Neuronal stem cell (in vitro differentiated cells): Measurements from ENCODE around the gene FSTL4.

ENCODE experiments used
- DNase-seq: peaks from one replicate; pipeline ENCODE4 v3.0.0-alpha.2; 2013; ENCODE audit warnings: low spot score
- H2AFZ ChIP-seq: one replicate; pipeline ENCODE4 v1.6.1; 2013; ENCODE audit warnings: mild to moderate bottlenecking, low read length, inconsistent platforms
- H2AK5ac ChIP-seq: 2 replicates; pipeline ENCODE4 v1.6.1; 2013; ENCODE audit warnings: low read depth, mild to moderate bottlenecking, inconsistent platforms, low read length, moderate library complexity, mixed read lengths
- H2BK120ac ChIP-seq: 2 replicates; pipeline ENCODE4 v1.6.1; 2013; ENCODE audit warnings: low read depth, mild to moderate bottlenecking, inconsistent platforms, low read length, moderate library complexity, mixed read lengths
- H2BK12ac ChIP-seq: one replicate; pipeline ENCODE4 v1.6.1; 2013; ENCODE audit warnings: low read length, inconsistent platforms
- H2BK15ac ChIP-seq: 2 replicates; pipeline ENCODE4 v1.6.1; 2013; ENCODE audit warnings: mild to moderate bottlenecking, low read length, inconsistent platforms, mixed read lengths
- H2BK5ac ChIP-seq: one replicate; pipeline ENCODE4 v1.6.1; 2013; ENCODE audit warnings: inconsistent platforms, mild to moderate bottlenecking, low read length, moderate library complexity
- H3K14ac ChIP-seq: one replicate; pipeline ENCODE4 v1.6.1; 2013; ENCODE audit warnings: low read length, inconsistent platforms
- H3K18ac ChIP-seq: 2 replicates; pipeline ENCODE4 v1.6.1; 2013; ENCODE audit warnings: low read length, inconsistent platforms
- H3K23ac ChIP-seq: 2 replicates; pipeline ENCODE4 v1.6.1; 2013; ENCODE audit warnings: low read depth, mild to moderate bottlenecking, mixed read lengths, low read length, inconsistent platforms; ENCODE audit not compliant: poor library complexity
- H3K27ac ChIP-seq: replicated peaks from 3 replicates; pipeline ENCODE4 v1.5.1; 2013; ENCODE audit warnings: low read length, inconsistent platforms
- H3K27me3 ChIP-seq, 3 experiments: 2 replicates each; pipeline ENCODE4 v1.6.1; 2013; ENCODE audit warnings: low read length in 3 of 3, mild to moderate bottlenecking in 2 of 3, inconsistent platforms in 1 of 3, low read depth in 1 of 3, mixed read lengths in 1 of 3, moderate library complexity in 1 of 3; ENCODE audit not compliant: control insufficient read depth in 3 of 3, insufficient read depth in 3 of 3
- H3K36me3 ChIP-seq, 2 donors: replicated peaks in 1 of 2; 2 replicates each; pipeline ENCODE4 v1.6.1; 2013; ENCODE audit warnings: low read length in 2 of 2; ENCODE audit not compliant: control insufficient read depth in 2 of 2, insufficient read depth in 2 of 2
- H3K4ac ChIP-seq: 2 replicates; pipeline ENCODE4 v1.6.1; 2013; ENCODE audit warnings: inconsistent platforms, mild to moderate bottlenecking, low read length, moderate library complexity
- H3K4me1 ChIP-seq, 2 donors: 1 replicate in 1 of 2; 2 replicates in 1 of 2; pipeline ENCODE4 v1.6.1; 2013; ENCODE audit warnings: low read length in 2 of 2, low read depth in 1 of 2; ENCODE audit not compliant: control insufficient read depth in 2 of 2, insufficient read depth in 1 of 2
- H3K4me2 ChIP-seq: one replicate; pipeline ENCODE4 v1.6.1; 2013; ENCODE audit warnings: mild to moderate bottlenecking, low read length, inconsistent platforms; ENCODE audit not compliant: insufficient read depth, poor library complexity, severe bottlenecking
- H3K4me3 ChIP-seq, 2 donors: 2 replicates each; pipeline ENCODE4 v1.5.1; 2013; ENCODE audit warnings: low read length in 2 of 2, mild to moderate bottlenecking in 2 of 2, inconsistent platforms in 1 of 2, moderate library complexity in 1 of 2
- H3K79me1 ChIP-seq: one replicate; pipeline ENCODE4 v1.6.1; 2013; ENCODE audit warnings: low read depth, mild to moderate bottlenecking, inconsistent platforms, low read length, moderate library complexity
- H3K9ac ChIP-seq: one replicate; pipeline ENCODE4 v1.6.1; 2013; ENCODE audit warnings: mild to moderate bottlenecking, low read depth, low read length, inconsistent platforms; ENCODE audit not compliant: poor library complexity
- H3K9me3 ChIP-seq, 2 donors: replicated peaks in 1 of 2; 2 replicates each; pipeline versions ENCODE3 to v1.6.1; 2013; ENCODE audit warnings: low read length in 2 of 2, mild to moderate bottlenecking in 2 of 2, inconsistent platforms in 1 of 2, low read depth in 1 of 2, mixed read lengths in 1 of 2, moderate library complexity in 1 of 2; ENCODE audit not compliant: control insufficient read depth in 2 of 2, insufficient read depth in 1 of 2
- H4K8ac ChIP-seq: one replicate; pipeline ENCODE4 v1.6.1; 2013; ENCODE audit warnings: low read depth, mild to moderate bottlenecking, inconsistent platforms, low read length, moderate library complexity
- H4K91ac ChIP-seq: one replicate; pipeline ENCODE4 v1.6.1; 2013; ENCODE audit warnings: low read length, low read depth, mild to moderate bottlenecking, inconsistent platforms; ENCODE audit not compliant: poor library complexity
- WGBS, 2 donors: extraction: QIAGEN DNeasy Blood & Tissue Kit; methylation state at CpG; one replicate each; pipeline ENCODE4 v1.1.7; 2013; ENCODE audit warnings: missing lambda C conversion rate in 2 of 2, mixed read lengths in 1 of 2; ENCODE audit not compliant: insufficient read length in 2 of 2, insufficient replicate concordance in 1 of 2; ENCODE audit errors: extremely low coverage in 2 of 2; 5-methylcytosine and 5-hydroxymethylcytosine counted together

FSTL4 gene

GRCh38 chr5:133605323-133605722 is 7.0 kb downstream of the FSTL4 start:
- no peak overlapping the region for H3K9ac ChIP-seq
- H3K79me1 ChIP-seq: peaks cover 2% of the 10 kb centered on the region
- peaks cover 0 to 32% (median 13%) of the 10 kb centered on the region in 3 experiments for H3K27me3 ChIP-seq
- H2AFZ ChIP-seq: no peak overlapping the region
- H3K27ac ChIP-seq: no peak overlapping the region
- no peak overlapping the region for H4K91ac ChIP-seq
- no peak overlapping the region for H2BK5ac ChIP-seq
- no peak overlapping the region for H3K23ac ChIP-seq
- no peak for DNase-seq
- H2AK5ac ChIP-seq: no peak overlapping the region
- H3K4me2 ChIP-seq: no peak overlapping the region
- no peak overlapping the region for H2BK15ac ChIP-seq
- no peak overlapping the region for H2BK120ac ChIP-seq
- peaks cover 0 to 2% of the 10 kb centered on the region in 2 donors for H3K4me1 ChIP-seq
- H3K14ac ChIP-seq: no peak overlapping the region
- no peak overlapping the region for H4K8ac ChIP-seq
- H3K36me3 ChIP-seq: no peaks in the 10 kb centered on the region
- H3K4me3 ChIP-seq: no peak overlapping the region
- no peaks in the 10 kb centered on the region for H3K9me3 ChIP-seq
- H2BK12ac ChIP-seq: no peak overlapping the region
- H3K4ac ChIP-seq: no peak overlapping the region
- H3K18ac ChIP-seq: no peak overlapping the region

GRCh38 chr5:133603711-133604110 is 8.6 kb downstream of the FSTL4 start:
- H3K4ac ChIP-seq: no peak overlapping the region
- H2BK120ac ChIP-seq: no peak overlapping the region
- H3K9me3 ChIP-seq: no peaks in the 10 kb centered on the region
- no peak overlapping the region for H2AK5ac ChIP-seq
- H3K79me1 ChIP-seq: peaks cover 2% of the 10 kb centered on the region
- no peak overlapping the region for H3K18ac ChIP-seq
- H3K4me1 ChIP-seq: peaks cover 0 to 2% of the 10 kb centered on the region in 2 donors
- no peak overlapping the region for H2BK15ac ChIP-seq
- no CpG with 5 or more reads among the region's 6 CpGs for WGBS, 2 donors
- H3K27ac ChIP-seq: no peak overlapping the region
- no peak overlapping the region for H2BK5ac ChIP-seq
- DNase-seq: no peak
- no peak overlapping the region for H3K4me3 ChIP-seq
- peaks cover 0 to 15% (median 3%) of the 10 kb centered on the region in 3 experiments for H3K27me3 ChIP-seq
- no peak overlapping the region for H4K91ac ChIP-seq
- H3K14ac ChIP-seq: no peak overlapping the region
- H3K36me3 ChIP-seq: no peaks in the 10 kb centered on the region
- H2AFZ ChIP-seq: no peak overlapping the region
- no peak overlapping the region for H4K8ac ChIP-seq
- H2BK12ac ChIP-seq: no peak overlapping the region
- H3K9ac ChIP-seq: no peak overlapping the region
- H3K23ac ChIP-seq: no peak overlapping the region
- no peak overlapping the region for H3K4me2 ChIP-seq

GRCh38 chr5:133602835-133603380 is 9.4 kb downstream of the FSTL4 start:
- Histone ChIP-seq H3K27me3 (peaks cover 0 to 10% (median 0%) of the 10 kb centered on the region in 3 experiments), H3K18ac (no peak overlapping the region), H3K14ac (no peak overlapping the region), H3K9ac (no peak overlapping the region), H2BK12ac (no peak overlapping the region), H3K4me3 (no peak overlapping the region), H3K79me1 (no peaks in the 10 kb centered on the region), H3K9me3 (no peaks in the 10 kb centered on the region), H3K36me3 (no peaks in the 10 kb centered on the region), H4K91ac (no peak overlapping the region), H2AK5ac (no peak overlapping the region), H2BK120ac (no peak overlapping the region), H3K4me1 (peaks cover 0 to 2% of the 10 kb centered on the region in 2 donors), H3K4me2 (no peak overlapping the region), H4K8ac (no peak overlapping the region), H2BK5ac (no peak overlapping the region), H3K4ac (no peak overlapping the region), H2AFZ (no peak overlapping the region), H3K23ac (no peak overlapping the region), H2BK15ac (no peak overlapping the region), H3K27ac (no peak overlapping the region)
- DNase-seq: no peak
- no CpG with 5 or more reads among the region's 2 CpGs for WGBS, 2 donors

- Histone ChIP-seq H3K4me1 (peaks cover 0 to 2% of the 10 kb centered on the region in 2 donors), H3K36me3 (no peaks in the 10 kb centered on the region), H3K9me3 (no peaks in the 10 kb centered on the region), H2BK12ac (no peak overlapping the region), H2AFZ (no peak overlapping the region), H3K4me2 (no peak overlapping the region), H3K9ac (no peak overlapping the region), H4K91ac (no peak overlapping the region), H4K8ac (no peak overlapping the region), H2BK5ac (no peak overlapping the region), H3K23ac (no peak overlapping the region), H3K79me1 (no peaks in the 10 kb centered on the region), H3K4me3 (no peak overlapping the region), H3K18ac (no peak overlapping the region), H2BK120ac (no peak overlapping the region), H3K27me3 (peaks cover 0 to 8% (median 0%) of the 10 kb centered on the region in 3 experiments), H3K4ac (no peak overlapping the region), H3K14ac (no peak overlapping the region), H2AK5ac (no peak overlapping the region), H3K27ac (no peak overlapping the region), H2BK15ac (no peak overlapping the region)
- no CpG with 5 or more reads among the region's 6 CpGs for WGBS, 2 donors
- no peak for DNase-seq
These were observed 12.7 kb downstream of the FSTL4 start for GRCh38 chr5:133599600-133599999.
